HG03097 (cell line): ENCODE measurements around the gene CLIP1.
"Not testable (repeated sequence)": the region's sequence is repeated elsewhere in the genome, so short reads cannot be mapped to it uniquely, and the experiment has no call there.

Experiments
- ATAC-seq: cut with Tn5 transposase; IDR thresholded peaks from one replicate; pipeline ENCODE4 v1.9.1; 2021; ENCODE audit not compliant: unreplicated experiment, low FRiP score

CLIP1 gene

DNA sequence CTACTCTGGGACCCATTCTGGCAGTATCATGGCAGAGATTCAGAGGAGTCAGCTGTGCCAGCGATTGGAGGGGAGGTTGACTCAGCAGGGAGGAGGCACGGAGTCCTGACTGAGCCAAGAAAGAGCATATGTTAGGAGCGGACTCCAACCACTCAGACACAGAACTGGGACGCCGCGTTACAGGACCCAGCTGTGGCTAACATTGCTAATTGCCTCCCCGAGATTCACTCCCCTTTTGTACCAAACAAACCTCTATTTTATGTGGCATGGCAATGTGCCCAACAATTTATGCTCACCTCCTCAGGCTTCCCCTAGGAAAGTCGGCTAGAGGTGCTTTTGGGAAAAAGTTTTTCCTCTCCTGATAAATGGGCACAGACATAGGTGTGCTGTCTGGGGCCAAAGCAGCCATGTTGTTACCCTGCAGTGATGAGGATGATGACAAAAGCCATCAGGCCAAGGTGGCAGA lies 15.2 kb upstream of the CLIP1 start:
- no peak for ATAC-seq

DNA sequence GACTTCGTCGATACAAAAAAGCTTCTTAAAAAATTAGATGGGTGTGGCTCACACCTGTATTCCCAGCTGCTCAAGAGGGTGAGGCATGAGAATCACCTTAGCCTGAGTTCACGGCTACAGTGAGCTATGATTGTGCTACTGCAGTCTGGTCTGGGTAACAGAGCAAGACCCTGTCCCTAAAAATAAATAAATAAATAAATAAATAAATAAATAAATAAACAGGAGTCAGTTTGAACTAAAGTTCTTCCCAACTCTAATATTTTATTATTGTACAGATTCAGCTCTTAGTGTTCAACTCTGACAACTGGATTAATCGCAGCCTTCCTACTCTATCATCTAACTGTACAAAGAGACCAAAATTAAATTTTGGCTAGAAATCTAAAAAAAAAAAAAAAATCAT lies 12.7 kb upstream of the CLIP1 start:
- ATAC-seq, result no peak

DNA sequence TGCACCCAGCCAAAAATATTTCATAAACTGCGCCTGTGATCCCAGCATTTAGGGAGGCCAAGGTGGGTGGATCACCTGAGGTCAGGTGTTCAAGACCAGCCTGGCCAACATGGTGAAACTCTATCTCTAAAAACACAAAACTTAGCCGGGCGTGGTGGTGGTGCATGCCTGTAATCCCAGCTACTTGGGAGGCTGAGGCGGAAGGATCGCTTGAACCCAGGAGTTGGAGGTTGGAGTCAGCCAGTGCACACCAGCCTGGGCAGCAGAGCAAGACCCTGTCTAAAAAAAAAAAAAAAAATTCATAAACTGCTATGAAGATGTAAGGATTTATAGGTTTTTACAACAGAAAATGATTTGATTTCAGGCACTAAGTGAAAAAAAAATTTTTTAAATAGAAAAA lies 6.6 kb upstream of the CLIP1 start:
- not testable (repeated sequence) for ATAC-seq

DNA sequence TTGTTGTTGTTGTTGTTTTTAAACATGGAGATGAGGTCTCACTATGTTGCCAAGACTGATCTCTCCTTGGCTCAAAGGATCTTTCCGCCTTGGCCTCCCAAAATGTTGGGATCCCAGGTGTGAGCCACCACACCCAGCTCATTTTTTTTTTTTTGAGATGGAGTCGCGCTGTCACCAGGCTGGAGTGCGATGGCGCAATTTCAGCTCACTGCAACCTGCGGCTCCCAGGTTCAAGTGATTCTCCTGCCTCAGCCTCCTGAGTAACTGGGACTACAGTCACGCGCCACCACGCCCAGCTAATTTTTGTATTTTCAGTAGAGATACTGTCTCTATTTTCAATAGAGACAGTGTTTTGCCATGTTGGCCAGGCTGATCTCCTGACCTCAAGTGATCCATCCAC lies 4.9 kb upstream of the CLIP1 start:
- no peak for ATAC-seq

DNA sequence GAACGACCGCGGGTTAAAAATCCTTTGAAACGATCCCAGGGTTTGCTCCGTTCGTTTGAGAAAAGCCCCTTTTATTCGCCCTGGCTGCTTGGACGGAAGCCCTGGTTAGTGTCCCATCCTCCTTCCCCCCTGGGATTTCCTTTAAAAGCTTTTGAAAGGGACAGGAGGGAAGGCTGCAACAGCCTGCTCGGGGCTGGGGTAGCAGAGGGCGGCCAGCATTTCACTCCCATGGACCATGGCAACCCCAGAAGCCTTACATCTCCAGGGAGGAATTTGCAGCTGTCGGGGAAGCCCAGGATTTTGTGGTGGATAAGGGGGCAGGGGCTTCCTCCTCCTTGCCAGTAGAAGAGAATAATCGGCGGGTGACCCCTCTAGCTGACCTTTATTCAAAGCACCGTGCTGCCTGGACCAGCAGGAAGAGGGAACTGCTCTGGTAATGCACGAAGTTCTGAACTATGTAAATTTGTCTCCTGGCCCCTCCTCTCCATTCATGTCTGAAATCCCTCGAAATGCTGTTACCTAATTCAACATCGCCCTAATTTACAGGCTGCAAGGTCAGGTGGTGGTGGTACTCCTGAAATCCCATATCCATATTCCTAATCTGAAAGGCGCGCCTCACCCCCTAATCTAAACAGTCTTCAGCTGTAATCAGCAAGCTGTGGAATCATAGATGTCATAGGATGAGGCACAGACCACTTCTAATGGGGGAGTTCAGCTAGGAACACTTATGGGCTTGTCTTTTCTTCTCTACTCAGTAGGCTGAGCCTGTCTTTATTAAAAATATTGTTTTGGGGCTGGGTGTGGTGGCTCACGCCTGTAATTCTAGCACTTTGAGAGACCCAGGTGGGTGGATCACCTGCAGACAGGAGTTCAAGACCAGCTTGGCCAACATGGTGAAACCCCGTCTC lies 1.0 kb upstream of the CLIP1 start:
- ATAC-seq, result no peak

DNA sequence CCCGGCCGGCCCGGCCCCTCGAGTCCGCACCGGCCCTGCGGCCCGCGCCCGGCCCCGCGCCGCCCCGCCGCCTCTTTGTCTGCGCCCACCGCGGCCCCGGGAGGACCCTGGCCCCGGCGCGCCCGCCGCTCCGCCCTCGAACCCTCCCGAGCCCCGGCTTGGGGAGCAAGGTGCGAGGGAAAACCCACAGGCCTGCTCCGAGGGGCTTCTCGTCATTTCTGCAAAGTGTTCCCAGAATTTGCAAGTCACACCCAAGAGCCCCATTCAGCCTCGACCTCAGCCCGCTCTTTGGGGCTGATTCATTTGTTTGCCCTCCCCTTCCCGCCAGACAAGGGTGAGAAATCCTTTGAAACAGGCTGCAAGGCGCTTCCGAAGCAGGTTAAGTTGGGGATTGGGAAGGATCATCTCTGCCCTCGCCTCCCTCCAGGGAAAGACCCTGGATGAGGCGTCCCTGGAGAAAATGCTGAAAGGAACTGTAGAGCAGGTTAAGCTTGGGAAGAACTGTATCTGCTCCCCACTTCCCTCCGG lies 325 bp upstream of the CLIP1 start:
- ATAC-seq, result no peak

DNA sequence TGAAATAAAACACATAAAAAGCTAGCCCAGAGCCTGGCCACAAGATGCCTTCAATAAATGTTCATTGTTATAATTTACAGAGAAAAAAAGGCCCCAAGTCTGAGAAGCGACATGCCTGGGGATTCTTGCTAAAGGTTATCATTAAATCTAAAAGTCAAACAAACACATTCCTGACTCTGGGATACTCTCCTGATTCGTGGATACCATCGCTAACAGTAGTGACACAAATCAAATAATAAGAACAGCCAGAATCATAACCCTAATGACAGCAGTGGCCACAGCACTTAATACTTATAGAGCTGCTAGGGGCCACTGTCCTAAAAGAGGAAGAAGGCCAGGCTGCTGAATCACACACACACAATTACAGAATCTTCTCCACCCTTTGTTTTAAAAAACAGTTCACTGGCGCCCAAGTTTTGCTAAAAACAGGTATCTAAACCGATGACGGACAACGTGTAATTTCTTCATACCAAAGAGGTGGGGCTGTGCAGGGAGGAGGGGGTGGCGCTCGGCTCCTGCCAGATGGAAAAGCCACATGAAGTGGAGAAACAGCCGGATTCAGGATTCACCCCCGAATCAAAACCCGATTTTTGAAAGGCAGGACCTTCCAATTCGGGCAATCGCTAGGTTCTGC lies 1.2 kb downstream of the CLIP1 start:
- no peak for ATAC-seq

DNA sequence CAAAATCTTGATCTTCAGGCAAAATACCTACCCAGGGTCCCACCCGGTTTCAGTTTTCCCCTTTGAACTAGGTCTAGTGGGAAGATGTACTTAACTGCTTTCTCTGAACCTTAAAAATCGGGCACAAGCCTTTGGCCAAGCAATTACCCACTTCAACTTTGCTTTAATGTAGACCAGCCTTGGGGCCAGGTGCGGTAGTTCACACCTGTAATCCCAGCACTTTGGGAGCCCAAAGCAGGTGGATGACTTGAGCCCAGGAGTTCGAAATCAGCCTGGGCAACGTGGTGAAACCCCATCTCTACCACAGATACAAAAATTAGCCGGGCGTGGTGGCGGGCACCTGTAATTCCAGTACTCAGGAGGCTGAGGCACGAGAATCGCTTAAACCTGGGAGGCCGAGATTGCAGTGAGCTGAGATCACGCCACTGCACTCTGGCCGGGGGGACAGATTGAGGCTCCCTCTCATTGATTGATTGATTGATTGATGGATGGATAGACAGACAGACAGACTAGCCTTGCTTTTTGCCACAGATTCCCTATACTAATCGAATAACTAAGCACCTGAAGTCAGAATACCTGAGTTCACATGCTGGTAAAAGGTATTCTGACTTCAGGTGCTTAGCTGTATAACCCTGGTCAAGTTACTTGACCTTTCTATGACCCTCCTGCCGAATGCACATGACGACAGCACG lies 1.9 kb downstream of the CLIP1 start:
- ATAC-seq, result no peak

DNA sequence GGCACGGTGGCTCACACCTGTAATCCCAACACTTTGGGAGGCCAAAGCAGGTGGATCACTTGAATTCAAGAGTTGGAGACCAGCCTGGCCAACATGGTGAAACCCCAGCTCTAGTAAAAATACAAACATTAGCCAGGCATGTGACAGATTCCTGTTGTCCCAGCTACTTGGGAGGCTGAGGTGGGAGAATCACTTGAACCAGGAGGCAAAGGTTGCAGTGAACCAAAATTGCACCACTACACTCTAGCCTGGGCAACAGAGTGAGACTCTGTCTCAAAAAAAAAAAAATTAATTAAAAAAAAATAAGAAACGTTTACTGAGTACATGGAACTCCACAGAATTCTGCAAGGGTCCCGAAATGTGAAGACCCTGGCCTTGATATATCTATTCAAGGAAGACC lies 3.4 kb downstream of the CLIP1 start:
- ATAC-seq, result not testable (repeated sequence)

DNA sequence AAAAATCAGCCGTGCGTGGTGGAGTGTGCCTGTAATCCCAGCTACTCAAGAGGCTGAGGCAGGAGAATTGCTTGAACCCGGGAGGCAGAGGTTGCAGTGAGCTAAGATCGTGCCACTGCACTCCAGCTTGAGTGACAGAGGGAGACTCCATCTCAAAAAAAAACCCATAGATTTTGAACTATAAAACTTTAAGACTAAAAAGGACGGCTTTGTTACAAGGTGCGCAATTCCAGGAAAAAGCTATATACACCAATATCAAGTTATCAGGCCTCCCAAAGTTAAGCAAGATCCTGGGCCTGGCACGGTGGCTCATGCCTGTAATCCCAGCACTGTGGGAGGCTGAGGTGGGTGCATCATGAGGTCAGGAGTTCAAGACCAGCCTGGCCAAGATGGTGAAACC lies 6.8 kb downstream of the CLIP1 start:
- ATAC-seq, result not testable (repeated sequence)

DNA sequence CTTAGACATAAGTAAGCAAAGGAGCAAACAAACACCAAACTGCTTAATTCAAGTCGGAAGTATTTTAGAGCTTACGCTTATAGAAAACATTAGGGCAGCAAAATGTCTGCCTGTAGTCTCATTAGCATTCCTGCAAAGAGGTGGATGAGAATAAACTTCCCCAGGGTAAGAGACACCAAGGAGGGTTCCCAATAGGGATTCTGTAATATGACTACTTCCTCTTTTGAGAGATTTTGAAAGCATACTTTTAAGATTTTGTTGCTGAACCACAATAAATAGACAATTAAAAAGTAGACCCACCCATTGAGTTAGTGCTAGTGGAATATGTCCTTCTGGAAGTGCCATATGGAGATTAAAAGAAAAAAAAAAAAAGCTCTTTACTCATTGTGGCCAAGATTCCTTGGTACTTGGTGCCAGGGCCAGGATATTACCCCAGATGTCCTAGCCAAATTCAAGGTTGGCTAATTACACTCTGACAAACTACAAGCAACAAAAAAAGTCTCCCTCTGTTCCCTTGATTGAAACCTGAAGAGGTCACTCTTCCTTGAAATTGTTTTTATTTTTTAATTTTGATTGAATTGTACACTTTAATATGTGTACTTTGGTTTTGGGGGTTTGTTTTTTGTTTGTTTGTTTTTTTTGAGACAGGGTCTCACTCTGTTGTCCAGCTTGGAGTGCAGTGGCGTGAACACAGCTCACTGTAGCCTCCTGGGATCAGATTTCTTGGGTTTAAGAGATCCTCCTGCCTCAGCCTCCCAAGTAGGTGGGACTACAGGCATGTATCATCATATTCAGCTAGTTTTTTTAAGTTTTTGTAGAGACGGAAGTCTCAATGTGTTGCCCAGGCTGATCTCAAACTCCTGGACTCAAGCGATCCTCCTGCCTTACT lies 8.7 kb downstream of the CLIP1 start:
- ATAC-seq, result no peak

DNA sequence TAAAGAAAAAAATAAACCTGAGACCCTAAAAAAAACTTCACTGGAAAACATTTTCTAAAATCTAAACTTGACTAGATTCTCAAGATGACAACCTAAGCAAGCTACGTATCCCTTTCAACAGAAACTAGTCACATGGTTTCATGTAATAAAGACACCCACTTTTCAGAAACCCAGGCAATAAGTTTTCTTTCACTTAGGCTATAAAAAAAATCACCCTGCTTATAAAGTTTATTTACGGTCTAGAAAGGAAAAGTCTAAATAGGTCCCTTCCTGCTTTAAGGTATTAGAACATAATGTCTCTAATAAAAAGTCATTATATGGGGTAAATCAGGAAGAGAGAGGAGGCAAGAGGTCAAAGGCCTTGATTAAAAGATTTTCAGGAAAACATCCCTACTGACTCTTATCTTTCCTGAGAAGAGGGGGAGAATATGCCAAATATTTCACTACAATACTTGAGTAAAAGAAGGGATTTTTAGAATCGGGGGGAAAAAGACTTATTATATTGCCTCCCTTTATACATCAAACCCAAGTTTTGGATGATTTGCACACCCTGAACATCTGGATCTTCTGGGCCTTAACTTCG lies 9.5 kb downstream of the CLIP1 start:
- ATAC-seq, result no peak

DNA sequence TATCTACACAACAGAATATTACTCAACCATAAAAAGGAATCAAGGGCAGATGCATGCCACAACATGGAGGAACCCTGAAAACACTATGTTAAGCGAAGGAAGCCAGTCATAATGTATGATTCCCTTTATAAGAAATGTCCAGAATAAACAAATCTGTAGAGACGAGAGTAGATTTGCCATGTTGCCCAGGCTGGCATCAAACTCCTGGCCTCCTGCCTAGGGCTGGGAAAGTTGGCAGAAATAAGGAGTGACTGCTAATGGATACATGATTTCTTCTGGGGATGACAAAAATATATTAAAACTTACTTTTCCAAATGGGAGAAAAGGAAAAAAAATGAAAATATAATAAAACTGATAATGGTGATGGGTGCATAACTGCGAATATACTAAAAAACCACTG lies 10.9 kb downstream of the CLIP1 start:
- no peak for ATAC-seq

DNA sequence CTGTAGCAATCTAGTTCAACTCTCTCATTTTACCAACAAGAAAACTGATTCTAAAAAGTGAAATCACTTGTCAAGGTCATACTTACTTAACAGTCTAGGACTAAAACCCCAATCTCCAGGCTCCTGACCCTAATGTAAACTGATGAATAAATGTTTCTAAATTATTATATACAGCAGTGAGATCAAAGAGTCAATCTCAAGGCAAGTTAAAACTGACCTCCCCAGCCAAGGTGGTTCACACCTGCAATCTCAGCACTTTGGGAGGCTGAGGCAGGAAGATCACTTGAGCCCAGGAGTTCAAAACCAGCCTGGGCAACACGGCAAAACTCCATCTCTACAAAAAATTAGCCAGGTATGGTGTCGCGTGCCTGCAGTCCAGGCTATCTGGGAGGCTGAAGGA lies 15.3 kb downstream of the CLIP1 start:
- no peak for ATAC-seq

DNA sequence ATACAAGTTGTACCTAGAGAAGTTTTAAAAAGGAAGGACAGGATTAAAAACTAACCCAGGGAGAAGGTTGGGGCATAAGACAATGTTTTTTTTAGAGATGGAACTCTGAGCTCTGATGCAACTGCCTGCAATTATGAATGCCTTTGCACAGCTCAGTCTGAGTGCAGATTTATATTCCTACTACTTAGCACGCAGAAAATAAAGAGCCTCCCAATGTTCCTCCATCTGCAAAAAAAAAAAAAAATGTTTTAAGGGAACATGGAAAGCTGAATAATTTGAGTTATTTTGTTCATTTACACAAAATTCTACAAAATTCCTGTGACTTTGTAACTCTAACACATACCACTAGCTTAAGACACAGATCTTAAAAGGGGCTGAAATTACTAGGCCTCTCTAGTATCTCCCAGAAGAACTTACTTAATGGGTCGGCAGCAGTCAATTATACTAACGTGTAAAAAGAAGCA lies 15.7 kb downstream of the CLIP1 start:
- ATAC-seq, result no peak

DNA sequence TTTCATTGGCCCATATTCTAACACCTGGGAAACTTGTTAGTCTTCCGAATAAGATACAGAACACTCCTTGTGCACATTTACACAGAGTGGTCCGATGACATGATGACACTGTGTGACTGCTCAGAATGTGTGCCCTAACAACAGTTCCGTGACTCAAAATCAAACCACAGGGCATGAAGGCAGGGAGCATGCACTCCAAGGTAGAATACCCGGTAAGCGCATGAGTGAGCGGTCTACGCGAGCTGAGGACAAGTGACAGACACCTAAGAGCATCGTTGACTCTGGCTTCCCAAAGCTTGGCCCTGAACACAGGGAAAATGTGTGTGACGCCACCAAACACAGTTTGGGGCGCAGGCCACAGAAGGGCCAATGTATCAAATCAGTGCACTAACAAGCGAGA lies 18.6 kb downstream of the CLIP1 start:
- no peak for ATAC-seq

DNA sequence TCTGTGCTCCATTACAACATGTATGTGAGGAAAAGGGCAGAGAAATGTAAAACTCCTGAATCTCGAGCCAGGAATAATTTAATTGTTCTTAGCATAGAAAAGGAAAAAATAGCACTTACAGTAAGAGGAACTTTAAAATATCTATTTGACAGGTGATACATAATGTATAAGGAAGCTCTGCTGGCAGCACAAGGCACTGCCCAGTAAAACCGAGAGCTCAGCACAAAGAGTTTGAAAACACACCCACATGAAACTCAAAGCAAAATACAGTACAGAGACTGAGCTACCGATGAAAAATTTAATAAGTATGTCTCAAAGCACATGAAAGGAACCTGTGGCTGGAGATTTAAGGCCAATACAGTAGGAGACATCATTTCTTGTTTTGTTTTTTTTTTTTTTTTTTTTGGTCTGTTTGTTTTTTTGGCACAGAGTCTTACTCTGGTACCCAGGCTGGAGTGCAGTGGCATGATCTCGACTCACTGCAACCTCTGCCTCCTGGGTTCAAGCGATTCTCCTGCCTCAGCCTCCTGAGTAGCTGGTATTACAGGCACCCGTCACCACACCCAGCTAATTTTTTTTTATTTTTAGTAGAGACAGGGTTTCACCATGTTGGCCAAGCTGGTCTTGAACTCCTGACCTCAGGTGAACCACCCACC lies 19.2 kb downstream of the CLIP1 start:
- ATAC-seq, result no peak

DNA sequence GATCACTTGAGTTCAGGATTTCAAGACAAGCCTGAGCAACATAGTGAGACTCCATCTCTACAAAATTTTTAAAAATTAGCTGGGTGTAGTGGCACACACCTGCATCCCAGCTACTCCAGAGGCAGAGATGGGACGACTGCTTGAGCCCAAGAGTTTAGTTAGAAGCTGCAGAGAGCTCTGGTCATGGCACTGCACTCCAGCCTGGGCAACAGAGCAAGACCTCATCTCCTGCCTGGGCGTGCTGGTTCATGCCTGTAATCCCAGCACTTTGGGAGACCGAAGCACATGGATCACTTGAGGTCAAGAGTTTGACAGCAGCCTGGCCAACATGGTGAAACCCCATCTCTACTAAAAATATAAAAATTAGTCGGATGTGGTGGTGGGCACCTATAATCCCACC lies 20.2 kb downstream of the CLIP1 start:
- no peak for ATAC-seq
